ENCODE data around the gene PIM3.

DNA sequence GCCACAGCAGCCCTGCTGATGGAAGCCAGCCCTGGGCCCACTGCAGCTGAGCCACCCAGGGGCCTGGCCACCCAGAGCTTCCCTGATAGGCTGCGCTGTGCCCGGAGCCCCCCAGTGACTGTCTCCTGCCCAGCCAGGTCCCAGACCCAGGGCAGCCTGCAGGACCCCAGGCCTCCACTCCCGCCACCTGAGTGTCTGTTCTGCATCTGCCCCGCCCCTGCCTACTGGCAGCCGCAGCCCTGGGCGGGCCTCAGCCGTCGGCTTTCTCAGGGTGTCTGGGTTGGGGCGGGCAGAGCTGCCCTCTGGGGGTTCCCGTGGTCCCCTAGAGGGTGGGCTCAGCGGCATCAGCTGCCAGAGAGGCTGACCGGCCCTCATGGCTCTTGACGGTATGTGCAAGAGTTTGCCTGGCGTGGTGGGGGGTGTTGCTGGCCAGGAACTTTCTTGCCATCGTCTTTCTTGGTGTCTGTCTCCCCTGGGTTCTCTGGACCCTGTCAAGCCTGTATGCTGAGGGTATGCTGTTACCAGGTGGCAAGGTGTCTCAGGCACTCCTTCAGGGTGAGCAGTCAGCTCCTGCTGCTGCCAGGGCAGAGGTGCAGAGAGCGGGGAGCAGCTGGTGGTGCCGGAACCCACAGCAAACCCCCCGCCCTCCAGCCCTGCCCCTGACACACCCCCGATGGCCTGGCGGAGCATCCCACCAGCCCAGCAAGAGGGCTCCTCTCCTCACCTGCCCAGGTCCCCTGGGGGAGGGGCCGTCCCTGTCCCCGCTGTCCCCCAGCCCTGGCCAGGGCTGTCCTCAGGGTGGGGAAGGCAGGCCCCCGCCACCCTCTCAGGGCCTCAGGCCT is 12.2 kb upstream of the PIM3 start:
- TF ChIP-seq NR3C1 (CRISPR knock-in tag; conservative IDR thresholded peaks at IDR 0.05; ENCODE audit: low read depth) = no peak
- TF ChIP-seq MYBL2 (CRISPR knock-in tag; IDR thresholded peaks at IDR 0.05) = no peak
- no peak for TF ChIP-seq ETV6 (CRISPR knock-in tag; IDR thresholded peaks at IDR 0.05)
- TF ChIP-seq, protein P1, sequence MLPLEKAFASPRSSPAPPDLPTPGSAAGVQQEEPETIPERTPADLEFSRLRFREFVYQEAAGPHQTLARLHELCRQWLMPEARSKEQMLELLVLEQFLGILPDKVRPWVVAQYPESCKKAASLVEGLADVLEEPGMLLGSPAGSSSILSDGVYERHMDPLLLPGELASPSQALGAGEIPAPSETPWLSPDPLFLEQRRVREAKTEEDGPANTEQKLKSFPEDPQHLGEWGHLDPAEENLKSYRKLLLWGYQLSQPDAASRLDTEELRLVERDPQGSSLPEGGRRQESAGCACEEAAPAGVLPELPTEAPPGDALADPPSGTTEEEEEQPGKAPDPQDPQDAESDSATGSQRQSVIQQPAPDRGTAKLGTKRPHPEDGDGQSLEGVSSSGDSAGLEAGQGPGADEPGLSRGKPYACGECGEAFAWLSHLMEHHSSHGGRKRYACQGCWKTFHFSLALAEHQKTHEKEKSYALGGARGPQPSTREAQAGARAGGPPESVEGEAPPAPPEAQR (CRISPR knock-in tag; IDR thresholded peaks at IDR 0.05) = no peak
- TF ChIP-seq, protein P2, sequence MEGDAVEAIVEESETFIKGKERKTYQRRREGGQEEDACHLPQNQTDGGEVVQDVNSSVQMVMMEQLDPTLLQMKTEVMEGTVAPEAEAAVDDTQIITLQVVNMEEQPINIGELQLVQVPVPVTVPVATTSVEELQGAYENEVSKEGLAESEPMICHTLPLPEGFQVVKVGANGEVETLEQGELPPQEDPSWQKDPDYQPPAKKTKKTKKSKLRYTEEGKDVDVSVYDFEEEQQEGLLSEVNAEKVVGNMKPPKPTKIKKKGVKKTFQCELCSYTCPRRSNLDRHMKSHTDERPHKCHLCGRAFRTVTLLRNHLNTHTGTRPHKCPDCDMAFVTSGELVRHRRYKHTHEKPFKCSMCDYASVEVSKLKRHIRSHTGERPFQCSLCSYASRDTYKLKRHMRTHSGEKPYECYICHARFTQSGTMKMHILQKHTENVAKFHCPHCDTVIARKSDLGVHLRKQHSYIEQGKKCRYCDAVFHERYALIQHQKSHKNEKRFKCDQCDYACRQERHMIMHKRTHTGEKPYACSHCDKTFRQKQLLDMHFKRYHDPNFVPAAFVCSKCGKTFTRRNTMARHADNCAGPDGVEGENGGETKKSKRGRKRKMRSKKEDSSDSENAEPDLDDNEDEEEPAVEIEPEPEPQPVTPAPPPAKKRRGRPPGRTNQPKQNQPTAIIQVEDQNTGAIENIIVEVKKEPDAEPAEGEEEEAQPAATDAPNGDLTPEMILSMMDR (IDR thresholded peaks at IDR 0.05) = no peak
- no peak for TF ChIP-seq JUN (CRISPR knock-in tag; IDR thresholded peaks at IDR 0.05)
- TF ChIP-seq SMAD3 (CRISPR knock-in tag; IDR thresholded peaks at IDR 0.05; ENCODE audit: borderline replicate concordance) = no peak
- no peak for TF ChIP-seq NR1H2 (CRISPR knock-in tag; IDR thresholded peaks at IDR 0.05)
